Activated gamma-delta T cell (primary cell): ENCODE results near the gene C4A.
"Not testable (repeated sequence)": the region's sequence is repeated elsewhere in the genome, so short reads cannot be mapped to it uniquely, and the experiment has no call there.

Source experiments
- DNase-seq: peaks from one replicate; lab custom pipeline; 2025; lab: John Stamatoyannopoulos, UW

The C4A gene

GRCh38 chr6:32028631-32029030 lies 46.8 kb downstream of the C4A start:
- DNase-seq: not testable (repeated sequence)

GRCh38 chr6:32029553-32029952 lies 47.7 kb downstream of the C4A start:
- not testable (repeated sequence) for DNase-seq

- DNase-seq: not testable (repeated sequence)
Observed at GRCh38 chr6:32035283-32036013, 53.6 kb downstream of the C4A start.

GRCh38 chr6:32037136-32037535 lies 55.3 kb downstream of the C4A start:
- DNase-seq: not testable (repeated sequence)

- DNase-seq: not testable (repeated sequence)
Observed at GRCh38 chr6:32037598-32038524, 56.0 kb downstream of the C4A start, which contains the start of gene CYP21A2. CYP21A2 (plus strand) TSS chr6:32038415; CDS start chr6:32038423, 8 bp downstream.

GRCh38 chr6:32038878-32039277 lies 57.0 kb downstream of the C4A start:
- not testable (repeated sequence) for DNase-seq

- not testable (repeated sequence) for DNase-seq
Observed at GRCh38 chr6:32039321-32040274, 57.7 kb downstream of the C4A start.

- not testable (repeated sequence) for DNase-seq
Observed at GRCh38 chr6:32040299-32041049, 58.6 kb downstream of the C4A start.

- not testable (repeated sequence) for DNase-seq
Observed at GRCh38 chr6:32041050-32041321, 59.1 kb downstream of the C4A start.

GRCh38 chr6:32041385-32041784 lies 59.5 kb downstream of the C4A start:
- DNase-seq: not testable (repeated sequence)

- DNase-seq: not testable (repeated sequence)
Observed at GRCh38 chr6:32042276-32042675, 60.4 kb downstream of the C4A start.

- not testable (repeated sequence) for DNase-seq
Observed at GRCh38 chr6:32043589-32044380, 61.9 kb downstream of the C4A start.

- not testable (repeated sequence) for DNase-seq
Observed at GRCh38 chr6:32044916-32045315, 63.1 kb downstream of the C4A start.

GRCh38 chr6:32045811-32046449 lies 64.1 kb downstream of the C4A start:
- DNase-seq: no peak

GRCh38 chr6:32046450-32047083 lies 64.7 kb downstream of the C4A start:
- DNase-seq: no peak

GRCh38 chr6:32047084-32047478 lies 65.2 kb downstream of the C4A start:
- no peak for DNase-seq

- DNase-seq: no peak
Observed at GRCh38 chr6:32047539-32047854, 65.6 kb downstream of the C4A start.

- DNase-seq: no peak
Observed at GRCh38 chr6:32047855-32048766, 66.3 kb downstream of the C4A start.
